LNCAP (cell line): ENCODE results near the gene OBP2A.

Experiments used
- TF ChIP-seq, protein P1 (sequence below): fragments of 450-650 bp; IDR thresholded peaks from 2 replicates; pipeline ENCODE4 v1.5.1; 2017; ENCODE audit warnings: mild to moderate bottlenecking

Gene OBP2A

DNA sequence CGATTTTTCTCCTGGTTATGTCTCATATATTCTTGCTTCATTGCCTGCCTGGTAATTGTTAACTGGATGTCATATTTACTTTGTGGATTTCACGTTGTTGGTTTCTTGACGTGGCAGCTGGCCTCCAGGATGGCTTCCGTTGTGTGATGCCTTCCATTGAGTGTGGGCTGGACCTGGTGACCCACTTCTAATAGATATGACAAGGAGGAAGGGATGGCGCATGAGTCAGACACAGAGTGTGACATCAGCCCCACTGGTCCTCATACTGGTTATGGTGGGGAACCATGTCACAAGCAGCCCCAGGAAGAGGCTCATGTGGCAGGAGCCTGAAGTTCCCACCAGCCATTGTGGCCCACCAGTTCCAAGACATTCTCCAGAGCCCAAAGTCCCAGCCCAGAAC is 9.3 kb downstream of the OBP2A start:
- TF ChIP-seq, protein P1, sequence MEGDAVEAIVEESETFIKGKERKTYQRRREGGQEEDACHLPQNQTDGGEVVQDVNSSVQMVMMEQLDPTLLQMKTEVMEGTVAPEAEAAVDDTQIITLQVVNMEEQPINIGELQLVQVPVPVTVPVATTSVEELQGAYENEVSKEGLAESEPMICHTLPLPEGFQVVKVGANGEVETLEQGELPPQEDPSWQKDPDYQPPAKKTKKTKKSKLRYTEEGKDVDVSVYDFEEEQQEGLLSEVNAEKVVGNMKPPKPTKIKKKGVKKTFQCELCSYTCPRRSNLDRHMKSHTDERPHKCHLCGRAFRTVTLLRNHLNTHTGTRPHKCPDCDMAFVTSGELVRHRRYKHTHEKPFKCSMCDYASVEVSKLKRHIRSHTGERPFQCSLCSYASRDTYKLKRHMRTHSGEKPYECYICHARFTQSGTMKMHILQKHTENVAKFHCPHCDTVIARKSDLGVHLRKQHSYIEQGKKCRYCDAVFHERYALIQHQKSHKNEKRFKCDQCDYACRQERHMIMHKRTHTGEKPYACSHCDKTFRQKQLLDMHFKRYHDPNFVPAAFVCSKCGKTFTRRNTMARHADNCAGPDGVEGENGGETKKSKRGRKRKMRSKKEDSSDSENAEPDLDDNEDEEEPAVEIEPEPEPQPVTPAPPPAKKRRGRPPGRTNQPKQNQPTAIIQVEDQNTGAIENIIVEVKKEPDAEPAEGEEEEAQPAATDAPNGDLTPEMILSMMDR, result no peak

DNA sequence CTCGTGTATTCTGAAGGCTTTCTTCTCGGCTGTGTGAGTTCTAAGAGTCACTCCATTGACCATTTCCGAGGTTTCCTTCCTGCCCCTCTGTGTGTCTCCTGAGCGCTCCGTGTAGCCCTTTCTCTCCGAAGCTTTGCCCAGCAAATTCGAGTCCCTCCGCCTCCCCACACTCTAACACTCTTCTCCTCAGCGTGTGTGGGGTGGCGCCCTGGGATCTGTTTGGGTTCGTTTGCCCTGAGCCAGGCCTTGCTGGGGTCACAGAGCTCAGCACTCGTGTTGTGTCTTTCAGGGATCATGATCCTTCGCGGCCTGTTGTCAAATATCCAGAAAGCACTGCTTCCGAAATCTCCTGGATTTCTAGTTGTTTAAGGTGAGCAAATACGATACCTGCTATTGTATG is 10.0 kb downstream of the OBP2A start:
- TF ChIP-seq, protein P1, result no peak

DNA sequence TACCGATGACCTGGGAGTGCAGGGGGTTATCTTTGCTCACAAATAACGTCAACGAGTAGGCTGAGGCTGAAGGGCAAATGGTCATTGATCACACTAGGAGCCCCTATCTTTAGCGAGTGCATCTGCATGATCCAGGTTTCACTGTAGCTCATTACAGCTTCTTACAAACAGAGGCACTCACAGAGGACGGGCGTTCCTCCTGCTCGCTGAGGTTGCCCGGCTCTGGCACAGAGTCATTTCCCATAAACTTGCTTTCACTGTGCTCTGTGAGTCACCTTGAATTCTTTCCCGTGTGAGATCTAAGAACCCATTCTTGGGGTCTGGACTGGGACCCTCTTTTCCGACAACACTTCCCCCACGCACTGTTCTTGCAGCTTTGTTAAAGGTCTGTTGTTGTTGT is 13.7 kb downstream of the OBP2A start:
- TF ChIP-seq, protein P1, result no peak

DNA sequence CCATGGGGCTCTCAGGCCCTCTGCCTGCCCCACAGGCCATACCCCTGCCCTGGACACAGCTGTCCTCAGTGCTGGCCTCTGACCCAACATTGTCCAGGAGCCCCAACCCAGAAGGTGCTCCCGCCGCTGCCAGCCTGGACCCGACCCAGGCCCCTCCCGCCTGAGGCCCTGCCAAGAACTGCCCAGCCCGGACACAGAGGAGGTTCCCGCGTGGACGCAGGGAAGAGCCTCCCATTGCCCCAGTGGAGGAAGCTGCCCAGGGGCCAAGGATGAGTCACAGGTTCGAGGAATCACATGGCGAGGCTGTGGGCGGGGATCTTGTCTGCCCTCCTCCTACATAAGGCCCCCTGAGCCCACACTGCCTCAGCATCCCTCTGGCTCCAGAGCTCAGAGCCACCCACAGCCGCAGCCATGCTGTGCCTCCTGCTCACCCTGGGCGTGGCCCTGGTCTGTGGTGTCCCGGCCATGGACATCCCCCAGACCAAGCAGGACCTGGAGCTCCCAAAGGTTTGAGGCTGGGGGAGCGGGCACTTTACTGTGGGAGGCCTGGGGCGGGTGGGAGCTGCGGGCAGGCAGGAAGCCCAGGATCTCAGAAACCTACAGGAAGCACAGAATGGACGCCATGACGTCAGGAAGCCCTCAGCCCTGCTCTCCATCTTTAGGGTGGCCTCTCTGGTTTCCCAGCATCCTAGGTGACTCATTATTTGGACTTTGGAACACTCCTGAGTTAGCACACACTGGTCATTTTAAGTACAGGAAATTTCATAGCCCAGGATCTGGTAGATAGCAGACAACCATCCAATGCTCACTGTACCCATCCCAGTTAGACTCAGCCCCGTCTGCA is 15.7 kb downstream of the OBP2A start, which contains the start of gene PAEP:
Gene PAEP (plus strand): TSS at position 366 of the 844 bp plus-strand sequence.
- TF ChIP-seq, protein P1, result no peak

DNA sequence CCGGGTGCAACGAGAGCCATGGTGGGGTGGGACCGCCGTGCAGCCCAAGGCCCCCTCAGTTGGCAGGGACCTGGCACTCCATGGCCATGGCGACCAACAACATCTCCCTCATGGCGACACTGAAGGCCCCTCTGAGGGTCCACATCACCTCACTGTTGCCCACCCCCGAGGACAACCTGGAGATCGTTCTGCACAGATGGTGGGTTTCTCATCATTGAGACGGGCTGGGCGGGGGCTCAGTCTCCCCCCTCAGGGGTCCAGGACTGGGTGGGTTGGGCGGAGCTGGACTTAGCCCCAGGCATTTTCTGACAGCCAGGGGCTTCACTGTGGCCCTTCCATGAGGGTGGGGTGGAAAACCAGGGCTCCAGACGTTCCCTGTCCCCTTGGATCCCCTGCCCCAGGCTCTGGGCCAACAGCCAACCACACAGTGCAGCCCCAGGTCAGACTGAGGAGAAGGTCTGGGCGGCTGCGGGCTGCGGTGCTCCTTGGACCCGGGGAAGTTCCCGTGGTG is 16.4 kb downstream of the OBP2A start:
- TF ChIP-seq, protein P1, result no peak

DNA sequence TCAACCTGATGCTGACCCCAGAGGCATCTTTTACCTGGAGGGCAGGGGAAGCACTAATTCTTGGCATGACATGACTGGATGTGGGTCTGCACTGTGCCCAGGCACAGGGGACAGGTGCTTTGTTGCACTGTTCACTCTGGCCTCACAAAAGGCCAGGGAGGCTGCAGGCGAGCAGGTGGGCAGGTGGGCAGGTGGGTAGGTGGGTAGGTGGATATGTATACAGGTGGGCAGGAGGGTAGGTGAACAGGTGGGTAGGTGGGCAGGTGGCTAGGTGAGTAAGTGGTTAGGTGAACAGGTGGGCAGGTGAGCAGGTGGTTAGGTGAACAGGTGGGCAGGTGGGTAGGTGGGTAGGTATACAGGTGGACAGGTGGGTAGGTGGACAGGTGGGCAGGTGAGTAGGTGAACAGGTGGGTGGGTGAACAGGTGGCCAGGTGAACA is 17.1 kb downstream of the OBP2A start:
- TF ChIP-seq, protein P1, result no peak

DNA sequence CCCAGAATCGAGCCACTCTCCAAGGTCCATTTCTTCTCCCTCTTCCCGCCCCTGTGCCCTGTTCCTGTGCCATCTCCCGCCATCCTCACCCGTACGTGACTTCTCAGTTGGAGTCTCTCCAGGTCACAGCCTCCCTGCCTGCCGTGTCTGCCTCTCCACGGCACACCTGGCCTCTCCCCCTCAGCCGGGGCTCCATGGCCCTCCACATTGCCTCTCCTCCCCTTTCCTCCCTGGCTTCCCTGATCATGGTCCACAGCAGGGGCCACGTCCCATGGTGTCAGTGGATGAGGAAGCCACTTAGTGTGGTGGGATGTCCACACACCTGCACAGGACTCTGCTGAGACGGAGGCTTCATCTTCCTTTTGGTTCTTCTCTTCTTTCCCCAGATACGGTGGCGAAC is 17.9 kb downstream of the OBP2A start:
- TF ChIP-seq, protein P1, result no peak
